A549 (cell line): ENCODE measurements around the gene NBEAL1.

ENCODE experiments used
- BHLHE40 ChIP-seq: IDR thresholded peaks from 2 replicates; pipeline ENCODE4 v1.6.1; 2012; ENCODE audit warnings: low read depth, low read length, inconsistent platforms
- EP300 ChIP-seq, 2 experiments: fragments of >200 bp; sonication (Bioruptor Twin); formaldehyde crosslinking; IDR thresholded peaks; 2 replicates in 1 of 2; 3 replicates in 1 of 2; pipeline ENCODE4 v1.6.1; 2016 to 2017
- RAD21 ChIP-seq, 2 experiments: fragments of >200 bp in 1 of 2; sonication (Bioruptor Twin) in 1 of 2; formaldehyde crosslinking in 1 of 2; IDR thresholded peaks in 1 of 2; conservative IDR thresholded peaks in 1 of 2; 2 replicates in 1 of 2; 3 replicates in 1 of 2; pipeline ENCODE4 v1.6.1; 2012 to 2018; ENCODE audit warnings: inconsistent platforms in 1 of 2
- TF ChIP-seq, protein P1 (sequence below): fragments of >200 bp; sonication (Bioruptor Twin); formaldehyde crosslinking; IDR thresholded peaks from 3 replicates; pipeline ENCODE4 v1.5.1; 2016

DNA sequence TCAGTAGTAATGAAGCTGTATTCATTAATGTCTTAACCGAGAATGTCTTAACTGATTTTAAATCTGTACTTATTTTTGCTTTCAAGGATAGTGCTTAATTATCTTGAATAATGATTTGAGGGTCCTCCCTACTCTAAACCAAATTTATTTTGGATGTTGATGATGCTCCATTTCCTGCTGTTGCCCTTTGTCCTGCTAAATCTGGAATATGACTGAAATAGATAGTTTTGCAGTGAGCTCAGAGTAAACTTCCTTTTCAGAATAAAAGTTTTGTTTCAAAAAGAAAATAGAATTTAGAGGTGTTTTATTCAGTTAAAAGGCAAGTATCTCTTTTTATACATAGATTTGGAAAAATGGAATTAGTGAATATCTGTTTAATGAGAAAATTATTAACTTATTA is 8.1 kb downstream of the NBEAL1 start:
- TF ChIP-seq, protein P1, sequence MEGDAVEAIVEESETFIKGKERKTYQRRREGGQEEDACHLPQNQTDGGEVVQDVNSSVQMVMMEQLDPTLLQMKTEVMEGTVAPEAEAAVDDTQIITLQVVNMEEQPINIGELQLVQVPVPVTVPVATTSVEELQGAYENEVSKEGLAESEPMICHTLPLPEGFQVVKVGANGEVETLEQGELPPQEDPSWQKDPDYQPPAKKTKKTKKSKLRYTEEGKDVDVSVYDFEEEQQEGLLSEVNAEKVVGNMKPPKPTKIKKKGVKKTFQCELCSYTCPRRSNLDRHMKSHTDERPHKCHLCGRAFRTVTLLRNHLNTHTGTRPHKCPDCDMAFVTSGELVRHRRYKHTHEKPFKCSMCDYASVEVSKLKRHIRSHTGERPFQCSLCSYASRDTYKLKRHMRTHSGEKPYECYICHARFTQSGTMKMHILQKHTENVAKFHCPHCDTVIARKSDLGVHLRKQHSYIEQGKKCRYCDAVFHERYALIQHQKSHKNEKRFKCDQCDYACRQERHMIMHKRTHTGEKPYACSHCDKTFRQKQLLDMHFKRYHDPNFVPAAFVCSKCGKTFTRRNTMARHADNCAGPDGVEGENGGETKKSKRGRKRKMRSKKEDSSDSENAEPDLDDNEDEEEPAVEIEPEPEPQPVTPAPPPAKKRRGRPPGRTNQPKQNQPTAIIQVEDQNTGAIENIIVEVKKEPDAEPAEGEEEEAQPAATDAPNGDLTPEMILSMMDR: no peak
- no peak for TF ChIP-seq BHLHE40
- TF ChIP-seq EP300 (IDR thresholded peaks at IDR 0.05): no peak
- no peak for TF ChIP-seq RAD21 (conservative IDR thresholded peaks at IDR 0.05 in 1 of 2, IDR thresholded peaks at IDR 0.05 in 1 of 2)
